ENCODE measurements around the gene CAMTA1. TPM values are rescaled to one million over a fixed set of nuclear protein-coding genes. Genes with fewer than 3 reads are reported as not detected.

CAMTA1 gene
- total RNA-seq, 1 experiment from 2014 or later = 82.2 TPM

DNA sequence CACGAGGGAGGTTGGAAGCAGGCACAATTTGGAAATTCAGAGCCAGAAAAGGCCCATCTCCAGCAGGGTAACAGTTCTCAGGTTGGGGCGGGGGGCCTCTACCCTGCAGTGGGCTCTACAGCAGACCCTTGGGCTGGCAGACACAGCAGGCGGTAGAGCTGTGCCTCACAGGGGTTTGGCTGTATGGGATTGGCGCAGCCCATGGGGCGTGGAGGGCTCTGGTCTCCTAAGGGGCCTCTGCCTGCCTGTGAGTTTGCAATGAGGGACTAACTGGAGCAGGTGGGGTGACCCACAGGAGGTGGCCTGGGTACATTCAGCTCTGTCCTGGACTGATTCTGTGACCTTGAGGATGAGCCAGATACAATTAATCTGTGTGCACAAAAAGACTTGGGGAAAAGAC, 124.1 kb downstream of the CAMTA1 start:
- no peaks in the 10 kb centered on the region for H3K4me1 ChIP-seq (ENCODE audit: control insufficient read depth, insufficient read depth, low read length)
- POLR2A ChIA-PET = no interaction called here
- CTCF ChIA-PET = no interaction called here
- no peaks in the 10 kb centered on the region for H3K36me3 ChIP-seq (ENCODE audit: control insufficient read depth, insufficient read depth, low read length)
- BruUV-seq (replicated peaks) = no TSS peak
- no peaks in the 10 kb centered on the region for H3K9me3 ChIP-seq (ENCODE audit: control insufficient read depth, insufficient read depth, low read depth, low read length)
- no peak for DNase-seq (ENCODE audit: low read depth, low spot score)
- no peak overlapping the region for H3K27ac ChIP-seq (ENCODE audit: low read length)
- H3K4me3 ChIP-seq (ENCODE audit: low read depth in 2 of 2, low read length in 2 of 2) = no peak overlapping the region
- ATAC-seq = no peak
- H3K27me3 ChIP-seq (ENCODE audit: control insufficient read depth, insufficient read depth, low read length) = no peaks in the 10 kb centered on the region
- intact Hi-C loops (cut with micrococcal nuclease; ENCODE audit: unreplicated experiment) = no loop called here
- in situ Hi-C loops (cut with HindIII; ENCODE audit: low pct_unique_long_range_greater_than_20kb, low sequenced_read_pairs) = no loop called here
- TF ChIP-seq, protein P1, sequence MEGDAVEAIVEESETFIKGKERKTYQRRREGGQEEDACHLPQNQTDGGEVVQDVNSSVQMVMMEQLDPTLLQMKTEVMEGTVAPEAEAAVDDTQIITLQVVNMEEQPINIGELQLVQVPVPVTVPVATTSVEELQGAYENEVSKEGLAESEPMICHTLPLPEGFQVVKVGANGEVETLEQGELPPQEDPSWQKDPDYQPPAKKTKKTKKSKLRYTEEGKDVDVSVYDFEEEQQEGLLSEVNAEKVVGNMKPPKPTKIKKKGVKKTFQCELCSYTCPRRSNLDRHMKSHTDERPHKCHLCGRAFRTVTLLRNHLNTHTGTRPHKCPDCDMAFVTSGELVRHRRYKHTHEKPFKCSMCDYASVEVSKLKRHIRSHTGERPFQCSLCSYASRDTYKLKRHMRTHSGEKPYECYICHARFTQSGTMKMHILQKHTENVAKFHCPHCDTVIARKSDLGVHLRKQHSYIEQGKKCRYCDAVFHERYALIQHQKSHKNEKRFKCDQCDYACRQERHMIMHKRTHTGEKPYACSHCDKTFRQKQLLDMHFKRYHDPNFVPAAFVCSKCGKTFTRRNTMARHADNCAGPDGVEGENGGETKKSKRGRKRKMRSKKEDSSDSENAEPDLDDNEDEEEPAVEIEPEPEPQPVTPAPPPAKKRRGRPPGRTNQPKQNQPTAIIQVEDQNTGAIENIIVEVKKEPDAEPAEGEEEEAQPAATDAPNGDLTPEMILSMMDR (IDR thresholded peaks at IDR 0.05) = no peak
- TF ChIP-seq TCF7L2 (IDR thresholded peaks at IDR 0.05; ENCODE audit: low read depth, low read length) = no peak
- TF ChIP-seq SIN3A (IDR thresholded peaks at IDR 0.05; ENCODE audit: borderline replicate concordance, insufficient read depth, low read depth, low read length) = no peak
- TF ChIP-seq, protein P2, sequence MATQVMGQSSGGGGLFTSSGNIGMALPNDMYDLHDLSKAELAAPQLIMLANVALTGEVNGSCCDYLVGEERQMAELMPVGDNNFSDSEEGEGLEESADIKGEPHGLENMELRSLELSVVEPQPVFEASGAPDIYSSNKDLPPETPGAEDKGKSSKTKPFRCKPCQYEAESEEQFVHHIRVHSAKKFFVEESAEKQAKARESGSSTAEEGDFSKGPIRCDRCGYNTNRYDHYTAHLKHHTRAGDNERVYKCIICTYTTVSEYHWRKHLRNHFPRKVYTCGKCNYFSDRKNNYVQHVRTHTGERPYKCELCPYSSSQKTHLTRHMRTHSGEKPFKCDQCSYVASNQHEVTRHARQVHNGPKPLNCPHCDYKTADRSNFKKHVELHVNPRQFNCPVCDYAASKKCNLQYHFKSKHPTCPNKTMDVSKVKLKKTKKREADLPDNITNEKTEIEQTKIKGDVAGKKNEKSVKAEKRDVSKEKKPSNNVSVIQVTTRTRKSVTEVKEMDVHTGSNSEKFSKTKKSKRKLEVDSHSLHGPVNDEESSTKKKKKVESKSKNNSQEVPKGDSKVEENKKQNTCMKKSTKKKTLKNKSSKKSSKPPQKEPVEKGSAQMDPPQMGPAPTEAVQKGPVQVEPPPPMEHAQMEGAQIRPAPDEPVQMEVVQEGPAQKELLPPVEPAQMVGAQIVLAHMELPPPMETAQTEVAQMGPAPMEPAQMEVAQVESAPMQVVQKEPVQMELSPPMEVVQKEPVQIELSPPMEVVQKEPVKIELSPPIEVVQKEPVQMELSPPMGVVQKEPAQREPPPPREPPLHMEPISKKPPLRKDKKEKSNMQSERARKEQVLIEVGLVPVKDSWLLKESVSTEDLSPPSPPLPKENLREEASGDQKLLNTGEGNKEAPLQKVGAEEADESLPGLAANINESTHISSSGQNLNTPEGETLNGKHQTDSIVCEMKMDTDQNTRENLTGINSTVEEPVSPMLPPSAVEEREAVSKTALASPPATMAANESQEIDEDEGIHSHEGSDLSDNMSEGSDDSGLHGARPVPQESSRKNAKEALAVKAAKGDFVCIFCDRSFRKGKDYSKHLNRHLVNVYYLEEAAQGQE (IDR thresholded peaks at IDR 0.05; ENCODE audit: insufficient read depth in 1 of 2, low read depth in 2 of 2, low read length in 1 of 2) = no peak
- no peak for TF ChIP-seq POLR2AphosphoS5 (IDR thresholded peaks at IDR 0.05; ENCODE audit: low read depth, low read length)

DNA sequence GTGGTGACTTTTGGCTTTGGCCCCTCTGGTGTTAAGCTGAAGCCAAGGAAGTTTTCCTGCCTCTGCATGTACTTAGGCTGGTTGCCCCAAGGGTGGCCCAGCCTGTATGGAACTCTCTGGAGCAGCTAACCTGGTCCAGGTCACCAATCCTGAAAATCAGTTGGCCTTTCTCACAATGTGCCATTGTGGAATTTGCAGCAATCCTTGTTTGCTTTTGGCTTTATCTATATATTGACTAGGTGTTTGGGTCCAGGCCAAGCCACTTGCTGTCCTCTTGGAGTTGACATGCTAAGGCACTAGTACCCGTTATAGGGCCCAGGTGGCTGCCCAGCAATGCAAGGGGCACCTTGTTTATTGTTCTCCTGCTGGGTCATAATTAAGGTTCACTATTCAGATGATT, 124.6 kb downstream of the CAMTA1 start:
- Histone ChIP-seq H3K36me3 (ENCODE audit: control insufficient read depth, insufficient read depth, low read length) (no peaks in the 10 kb centered on the region), H3K27ac (ENCODE audit: low read length) (no peak overlapping the region), H3K4me3 (ENCODE audit: low read depth in 2 of 2, low read length in 2 of 2) (no peak overlapping the region), H3K9me3 (ENCODE audit: control insufficient read depth, insufficient read depth, low read depth, low read length) (no peaks in the 10 kb centered on the region), H3K27me3 (ENCODE audit: control insufficient read depth, insufficient read depth, low read length) (no peaks in the 10 kb centered on the region), H3K4me1 (ENCODE audit: control insufficient read depth, insufficient read depth, low read length) (no peaks in the 10 kb centered on the region)
- no TSS peak for BruUV-seq (replicated peaks)
- ATAC-seq (no peak), DNase-seq (ENCODE audit: low read depth, low spot score) (no peak)
- in situ Hi-C loops (cut with HindIII; ENCODE audit: low pct_unique_long_range_greater_than_20kb, low sequenced_read_pairs) (no loop called here), intact Hi-C loops (cut with micrococcal nuclease; ENCODE audit: unreplicated experiment) (no loop called here)
- CTCF ChIA-PET = no interaction called here
- TF ChIP-seq, protein P1 (IDR thresholded peaks at IDR 0.05) = no peak
- TF ChIP-seq, protein P2 (IDR thresholded peaks at IDR 0.05; ENCODE audit: insufficient read depth in 1 of 2, low read depth in 2 of 2, low read length in 1 of 2) = no peak
- TF ChIP-seq TCF7L2 (IDR thresholded peaks at IDR 0.05; ENCODE audit: low read depth, low read length) (no peak), POLR2AphosphoS5 (IDR thresholded peaks at IDR 0.05; ENCODE audit: low read depth, low read length) (no peak), SIN3A (IDR thresholded peaks at IDR 0.05; ENCODE audit: borderline replicate concordance, insufficient read depth, low read depth, low read length) (no peak)
- POLR2A ChIA-PET = no interaction called here
